NCI-H2029 (cell line): ENCODE data around the gene CLN3.
"Not testable (repeated sequence)": the region's sequence is repeated elsewhere in the genome, so short reads cannot be mapped to it uniquely, and the experiment has no call there.

Source experiments
- DNase-seq: peaks from one replicate; lab custom pipeline; 2025; lab: John Stamatoyannopoulos, UW

CLN3 gene

GRCh38 chr16:28494121-28494851 is 2.4 kb upstream of the CLN3 start, which contains the start of gene APOBR:
TSS of gene APOBR (plus strand) at chr16:28494643. CDS start at chr16:28494682, 39 bp downstream.
- DNase-seq: no peak

- no peak for DNase-seq
Measured at GRCh38 chr16:28492511-28492910, 637 bp upstream of the CLN3 start.

- DNase-seq: no peak
Measured at GRCh38 chr16:28491230-28491969, 474 bp downstream of the CLN3 start.

GRCh38 chr16:28486266-28486665 is 5.6 kb downstream of the CLN3 start:
- DNase-seq: no peak

- DNase-seq: not testable (repeated sequence)
Measured at GRCh38 chr16:28483361-28483760, 8.5 kb downstream of the CLN3 start.

GRCh38 chr16:28482026-28482425 is 9.8 kb downstream of the CLN3 start:
- DNase-seq: no peak

- DNase-seq: no peak
Measured at GRCh38 chr16:28478506-28479180, 13.2 kb downstream of the CLN3 start.

GRCh38 chr16:28477311-28477920 is 14.5 kb downstream of the CLN3 start:
- DNase-seq: no peak

- no peak for DNase-seq
Measured at GRCh38 chr16:28475221-28475620, 16.7 kb downstream of the CLN3 start.

- no peak for DNase-seq
Measured at GRCh38 chr16:28473714-28474265, 18.1 kb downstream of the CLN3 start.

GRCh38 chr16:28447081-28447480 is 44.8 kb downstream of the CLN3 start:
- not testable (repeated sequence) for DNase-seq

- DNase-seq: not testable (repeated sequence)
Measured at GRCh38 chr16:28446388-28446787, 45.5 kb downstream of the CLN3 start.

GRCh38 chr16:28443943-28444342 is 47.9 kb downstream of the CLN3 start:
- not testable (repeated sequence) for DNase-seq

GRCh38 chr16:28438899-28439298 is 53.0 kb downstream of the CLN3 start:
- DNase-seq: not testable (repeated sequence)

GRCh38 chr16:28435340-28435739 is 56.5 kb downstream of the CLN3 start:
- not testable (repeated sequence) for DNase-seq
